Gastrocnemius medialis (tissue), 4 donors: ENCODE data around the gene SLC25A21.

ENCODE experiments used
- CTCF ChIP-seq, 5 experiments: fragments of 450-650 bp in 3 of 5; fragments of 200-600 bp in 2 of 5; sonication (generic) in 2 of 5; IDR thresholded peaks in 4 of 5; conservative IDR thresholded peaks in 1 of 5; 1 replicate in 4 of 5; 2 replicates in 1 of 5; pipeline ENCODE4 v1.5.1; 2016 to 2019; ENCODE audit warnings: antibody characterized with exemption in 5 of 5, mild to moderate bottlenecking in 3 of 5, moderate library complexity in 3 of 5
- POLR2A ChIP-seq, 2 donors: fragments of 450-650 bp; IDR thresholded peaks; one replicate each; pipeline ENCODE4 v1.6.1; 2017; ENCODE audit warnings: antibody characterized with exemption in 2 of 2, mild to moderate bottlenecking in 2 of 2, moderate library complexity in 2 of 2

- TF ChIP-seq CTCF (IDR thresholded peaks at IDR 0.05 in 4 of 5, conservative IDR thresholded peaks at IDR 0.05 in 1 of 5): no peak
- TF ChIP-seq POLR2A (IDR thresholded peaks at IDR 0.05): no peak
These were observed 538.8 kb downstream of the SLC25A21 start for GRCh38 chr14:36633580-36633979.
